GM18502 (cell line): ENCODE results near the gene DYRK1A.
A peak's percentile ranks its signal among the peaks of the same experiment; 100 is the strongest.
"Not testable (repeated sequence)": the region's sequence is repeated elsewhere in the genome, so short reads cannot be mapped to it uniquely, and the experiment has no call there.

ENCODE experiments used
- ATAC-seq: cut with Tn5 transposase; IDR thresholded peaks from one replicate; pipeline ENCODE4 v1.9.1; 2021; ENCODE audit warnings: mild to moderate bottlenecking; ENCODE audit not compliant: unreplicated experiment, poor library complexity

Gene DYRK1A

GRCh38 chr21:37516998-37517397 is 150.4 kb downstream of the DYRK1A start:
- ATAC-seq = no peak

- no peak for ATAC-seq
Observed at GRCh38 chr21:37520801-37521200, 154.2 kb downstream of the DYRK1A start.

GRCh38 chr21:37521658-37522057 is 155.1 kb downstream of the DYRK1A start:
- ATAC-seq = no peak

GRCh38 chr21:37522641-37523295 is 156.2 kb downstream of the DYRK1A start:
- ATAC-seq = no peak

- ATAC-seq = not testable (repeated sequence)
Observed at GRCh38 chr21:37524944-37525343, 158.4 kb downstream of the DYRK1A start.

- no peak for ATAC-seq
Observed at GRCh38 chr21:37525810-37526209, 159.2 kb downstream of the DYRK1A start.

- ATAC-seq = no peak
Observed at GRCh38 chr21:37527103-37527502, 160.5 kb downstream of the DYRK1A start.

- ATAC-seq = no peak
Observed at GRCh38 chr21:37527716-37528115, 161.1 kb downstream of the DYRK1A start.

GRCh38 chr21:37528150-37528937 is 161.8 kb downstream of the DYRK1A start:
- no peak for ATAC-seq

- no peak for ATAC-seq
Observed at GRCh38 chr21:37529649-37530048, 163.1 kb downstream of the DYRK1A start.

- ATAC-seq = no peak
Observed at GRCh38 chr21:37530901-37531351, 164.4 kb downstream of the DYRK1A start.

GRCh38 chr21:37531431-37531932 is 164.9 kb downstream of the DYRK1A start:
- ATAC-seq = no peak

GRCh38 chr21:37532868-37533780 is 166.6 kb downstream of the DYRK1A start:
- ATAC-seq = peak; percentile 80

- ATAC-seq = no peak
Observed at GRCh38 chr21:37534431-37534830, 167.9 kb downstream of the DYRK1A start.

- no peak for ATAC-seq
Observed at GRCh38 chr21:37535130-37535529, 168.6 kb downstream of the DYRK1A start.

GRCh38 chr21:37535672-37536071 is 169.1 kb downstream of the DYRK1A start:
- no peak for ATAC-seq

GRCh38 chr21:37536616-37537278 is 170.2 kb downstream of the DYRK1A start:
- ATAC-seq = no peak

- ATAC-seq = no peak
Observed at GRCh38 chr21:37537391-37537996, 170.9 kb downstream of the DYRK1A start.

- no peak for ATAC-seq
Observed at GRCh38 chr21:37538971-37539590, 172.5 kb downstream of the DYRK1A start.
